ENCODE data around the gene TIGD3.

Gene TIGD3, protein sequence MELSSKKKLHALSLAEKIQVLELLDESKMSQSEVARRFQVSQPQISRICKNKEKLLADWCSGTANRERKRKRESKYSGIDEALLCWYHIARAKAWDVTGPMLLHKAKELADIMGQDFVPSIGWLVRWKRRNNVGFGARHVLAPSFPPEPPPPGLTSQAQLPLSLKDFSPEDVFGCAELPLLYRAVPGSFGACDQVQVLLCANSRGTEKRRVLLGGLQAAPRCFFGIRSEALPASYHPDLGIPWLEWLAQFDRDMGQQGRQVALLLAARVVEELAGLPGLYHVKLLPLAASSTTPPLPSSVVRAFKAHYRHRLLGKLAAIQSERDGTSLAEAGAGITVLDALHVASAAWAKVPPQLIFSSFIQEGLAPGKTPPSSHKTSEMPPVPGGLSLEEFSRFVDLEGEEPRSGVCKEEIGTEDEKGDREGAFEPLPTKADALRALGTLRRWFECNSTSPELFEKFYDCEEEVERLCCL

GRCh38 chr11:65354265-65355012 lies at the start of gene TIGD3:
TSS of gene TIGD3 (plus strand) at chr11:65354751. CDS start at chr11:65355809, 1,058 bp downstream.
- peak; percentile 94 for DNase-seq

GRCh38 chr11:65305501-65306268 lies 48.9 kb upstream of the TIGD3 start:
- DNase-seq, result no peak

- DNase-seq, result no peak
Observed at GRCh38 chr11:65307298-65308229, 47.0 kb upstream of the TIGD3 start.

- DNase-seq, result no peak
Observed at GRCh38 chr11:65308281-65308891, 46.2 kb upstream of the TIGD3 start.

DNA sequence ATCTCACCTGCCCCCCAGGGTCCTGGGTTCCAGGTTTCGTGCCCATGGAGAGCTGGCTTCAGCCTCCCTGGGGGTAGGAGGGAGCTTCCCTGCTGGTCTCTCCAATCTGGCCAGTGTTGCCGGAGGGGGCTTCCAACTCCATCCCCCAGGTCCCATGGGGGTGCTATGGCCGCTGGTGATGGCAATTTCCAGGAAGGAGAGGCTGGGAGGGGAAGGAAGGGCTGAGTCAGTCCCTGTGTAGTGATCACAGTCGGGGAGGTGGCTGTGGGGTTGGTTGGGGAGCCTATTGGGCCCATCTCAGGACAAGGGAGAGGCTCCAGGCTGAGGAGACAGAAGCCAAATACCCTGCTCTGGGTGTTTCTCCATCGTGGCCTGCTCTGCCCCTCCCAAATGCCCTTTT lies 45.5 kb upstream of the TIGD3 start:
- DNase-seq, result no peak

GRCh38 chr11:65310215-65310614 lies 44.3 kb upstream of the TIGD3 start:
- DNase-seq, result no peak

- DNase-seq, result no peak
Observed at GRCh38 chr11:65310736-65311135, 43.8 kb upstream of the TIGD3 start.

GRCh38 chr11:65311170-65311678 lies 43.3 kb upstream of the TIGD3 start:
- no peak for DNase-seq

DNA sequence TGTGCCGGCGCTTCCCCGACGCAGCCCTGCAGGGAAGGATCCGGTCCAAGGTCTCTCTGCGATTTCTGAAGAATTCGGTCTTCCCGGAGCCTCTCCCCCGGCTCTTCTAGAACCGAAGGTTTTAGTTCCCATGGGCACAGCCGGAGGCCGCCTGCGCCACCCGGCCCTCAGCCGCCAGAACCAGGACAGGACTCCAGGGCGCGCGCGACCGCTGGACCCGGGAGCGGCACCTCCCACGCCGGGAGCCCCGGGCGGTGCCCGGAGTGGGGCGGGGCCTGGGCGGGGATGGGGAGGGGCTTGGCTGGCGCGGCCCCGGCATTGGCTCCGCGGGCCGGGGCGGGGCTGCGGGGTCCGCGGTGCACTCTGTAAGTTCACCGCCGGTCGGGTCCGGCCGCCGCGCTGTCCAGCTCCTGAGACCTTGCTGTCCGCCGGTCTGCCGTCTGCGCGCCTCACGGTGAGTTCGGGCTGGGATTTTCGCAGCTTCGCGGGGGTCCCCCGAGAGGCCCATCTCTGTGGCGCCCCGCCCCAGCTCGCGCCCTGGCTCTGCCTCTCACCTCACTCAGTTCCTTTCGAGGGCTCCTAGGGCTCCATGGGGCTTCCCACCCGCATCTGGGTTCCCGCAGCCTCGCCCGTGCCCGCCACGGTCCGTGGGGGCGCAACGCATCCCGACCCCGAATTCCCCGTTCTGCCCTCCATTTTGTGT lies 39.9 kb upstream of the TIGD3 start, which contains the start of gene CDC42EP2:
Gene CDC42EP2, plus strand, starts transcription at position 366 of the 703 bp plus-strand sequence. CDS start 6,033 bp downstream, outside the sequence.
- DNase-seq, result peak; percentile 55

DNA sequence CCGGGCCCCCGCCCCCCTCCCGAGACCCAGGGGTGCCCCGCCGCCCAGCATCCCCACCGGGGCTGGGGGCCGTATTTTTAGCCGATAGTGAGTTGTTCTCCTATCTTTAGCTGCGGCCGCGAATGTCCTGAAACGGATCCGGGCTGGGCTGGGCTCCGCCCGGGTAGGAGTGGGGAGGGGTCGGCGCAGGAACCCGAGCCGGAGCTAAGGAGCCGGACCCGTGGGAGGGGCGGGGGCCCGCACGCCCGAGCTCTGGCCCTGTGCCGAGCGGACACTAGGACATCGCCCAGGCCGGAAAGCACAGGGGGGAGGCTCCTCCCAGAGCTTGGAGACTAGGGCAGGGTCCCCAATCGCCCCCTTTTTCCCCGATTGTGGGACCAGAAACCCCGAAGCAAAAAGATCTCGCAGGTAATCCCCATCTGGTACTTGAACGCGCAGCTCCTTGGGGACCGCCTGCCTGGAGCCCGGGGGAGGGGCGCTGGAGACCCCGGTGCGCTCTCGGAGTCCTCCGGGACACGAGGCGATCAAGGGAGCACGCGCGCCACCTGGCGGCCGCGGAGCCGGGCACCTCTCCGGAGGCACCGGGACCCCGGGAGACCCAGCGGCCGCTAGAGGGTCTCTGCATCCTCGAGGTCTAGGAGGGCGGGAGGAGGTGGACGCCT lies 39.2 kb upstream of the TIGD3 start:
- DNase-seq, result peak; percentile 71

- no peak for DNase-seq
Observed at GRCh38 chr11:65315866-65316226, 38.7 kb upstream of the TIGD3 start.

DNA sequence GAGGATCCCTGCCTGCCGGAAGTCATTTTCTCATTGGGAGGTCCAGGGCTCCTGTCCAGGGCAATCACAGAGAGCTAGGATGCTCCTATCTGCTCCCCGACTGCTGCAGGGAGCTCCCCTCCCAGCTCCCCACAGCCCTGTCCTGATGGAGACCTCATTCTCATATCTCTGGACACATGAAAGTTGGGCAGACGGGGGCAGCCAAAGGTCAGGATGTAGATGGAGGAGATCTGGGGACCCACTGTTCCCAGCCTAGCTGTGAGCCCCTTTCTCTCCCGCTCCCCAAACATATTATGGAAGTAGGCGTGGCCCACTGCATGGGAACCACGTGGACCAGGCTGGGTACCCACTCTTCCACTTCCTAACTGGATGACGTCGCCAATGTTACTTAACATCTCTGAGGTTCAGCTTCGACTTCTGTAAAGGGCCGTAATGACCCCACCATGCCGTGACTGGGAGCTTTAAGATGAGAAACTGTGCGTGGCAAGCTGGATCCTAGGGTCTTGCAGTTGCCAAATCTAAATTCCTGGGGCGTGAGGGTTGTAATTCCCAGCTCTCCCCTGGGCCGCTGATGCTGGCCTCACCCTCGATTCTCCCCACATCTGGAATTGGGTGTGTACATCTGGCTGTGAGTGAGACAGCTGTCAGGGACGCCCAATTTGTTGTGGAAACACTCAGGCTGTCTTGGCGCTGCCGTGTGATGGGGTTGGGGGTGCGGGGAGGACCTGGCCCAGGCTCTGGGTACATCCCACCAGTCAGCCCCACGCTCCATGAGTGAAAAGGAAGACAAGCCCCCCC lies 38.1 kb upstream of the TIGD3 start:
- DNase-seq, result no peak

DNA sequence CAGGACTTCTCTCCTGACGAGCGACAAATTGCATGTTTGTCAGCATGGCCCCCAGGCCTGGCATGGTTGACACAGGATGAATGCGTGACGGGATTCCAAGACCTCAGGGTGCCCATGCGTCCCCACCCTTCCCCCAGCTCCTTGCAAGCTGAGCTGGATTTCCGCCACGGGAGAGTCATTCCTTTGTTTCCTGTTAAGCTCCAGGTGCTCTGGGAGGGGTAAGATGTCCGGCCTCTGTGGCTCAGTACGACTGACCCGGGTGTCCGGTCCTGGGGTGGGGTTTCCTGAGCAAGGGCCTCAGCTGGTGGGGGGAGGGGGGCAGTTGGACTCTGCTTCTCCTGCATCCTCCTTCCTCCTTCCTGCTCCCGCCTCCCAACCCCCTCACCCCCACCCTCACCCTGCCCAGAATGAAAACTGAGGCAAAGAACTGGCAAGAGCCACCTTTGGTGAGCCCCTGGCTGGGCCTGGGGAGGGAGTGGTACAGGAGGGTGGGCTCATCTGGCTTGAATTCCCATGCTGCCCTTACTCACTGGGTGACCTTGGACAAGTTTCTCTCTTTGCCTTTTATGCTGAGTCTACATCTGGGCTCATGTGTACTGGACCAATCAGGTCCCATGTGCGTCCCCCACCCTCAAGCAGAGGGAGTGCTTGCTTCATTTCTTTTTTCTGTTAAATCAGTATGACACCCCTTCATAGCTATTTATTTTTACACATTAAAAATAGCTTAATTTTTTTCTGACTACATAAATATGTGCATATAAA lies 37.3 kb upstream of the TIGD3 start:
- no peak for DNase-seq

DNA sequence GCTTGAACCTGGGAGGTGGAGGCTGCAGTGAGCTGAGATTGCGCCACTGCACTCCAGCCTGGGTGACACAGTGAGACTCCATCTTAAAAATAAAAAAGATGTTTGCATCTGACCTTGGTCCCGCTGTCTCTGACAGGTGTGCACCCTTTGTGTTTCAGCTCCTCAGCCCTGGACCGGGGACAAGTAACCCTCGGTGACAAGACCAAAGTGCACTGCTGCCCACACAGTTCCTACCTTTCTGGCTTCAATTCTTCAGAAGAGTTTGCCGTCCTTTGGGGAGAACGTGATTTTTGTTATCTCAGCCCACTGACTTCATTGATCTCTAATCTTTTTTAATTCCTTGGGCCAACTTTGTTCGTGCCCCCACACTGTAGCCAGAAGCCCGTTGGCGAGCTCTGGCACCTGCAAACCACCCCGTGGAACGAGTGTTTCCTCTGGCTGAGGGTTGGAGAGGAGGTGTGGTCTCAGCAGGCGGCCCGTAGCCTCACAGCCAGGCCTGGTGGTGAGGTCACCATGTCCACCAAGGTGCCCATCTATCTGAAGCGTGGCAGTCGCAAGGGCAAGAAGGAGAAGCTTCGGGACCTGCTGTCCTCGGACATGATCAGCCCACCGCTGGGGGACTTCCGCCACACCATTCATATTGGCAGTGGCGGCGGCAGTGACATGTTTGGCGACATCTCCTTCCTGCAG lies 34.0 kb upstream of the TIGD3 start:
- DNase-seq, result no peak

GRCh38 chr11:65321076-65321475 lies 33.5 kb upstream of the TIGD3 start:
- no peak for DNase-seq

- no peak for DNase-seq
Observed at GRCh38 chr11:65321828-65322485, 32.6 kb upstream of the TIGD3 start.

DNA sequence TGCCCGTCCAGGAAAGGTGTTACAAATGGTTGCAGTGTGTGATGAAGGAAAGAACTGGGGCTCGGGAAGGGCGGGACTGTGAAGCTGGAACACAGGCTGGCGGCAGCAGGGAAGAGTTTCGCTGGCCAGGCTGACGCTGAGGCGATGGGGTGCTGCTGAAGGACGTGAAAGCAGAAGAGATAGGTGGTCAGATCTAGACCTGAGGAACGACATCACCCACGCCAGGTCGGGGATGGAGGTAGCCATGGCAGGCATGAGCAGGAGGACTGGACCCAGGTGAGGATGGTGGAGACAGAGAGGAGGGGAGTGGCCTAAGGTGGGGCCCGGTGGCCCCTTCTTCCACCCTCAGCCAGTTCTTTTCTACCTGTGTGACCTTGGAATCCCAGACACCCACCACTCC lies 30.7 kb upstream of the TIGD3 start:
- no peak for DNase-seq
